Measurements from ENCODE around the gene BDH1. TPM values are rescaled to one million over a fixed set of nuclear protein-coding genes. Genes with fewer than 3 reads are reported as not detected.

The BDH1 gene
- total and polyA plus RNA-seq, 2 of the 13 experiments (the other 11 are each of a cell fraction or from before 2014, with no cell fraction given), result 21.2 to 71.9 TPM

DNA sequence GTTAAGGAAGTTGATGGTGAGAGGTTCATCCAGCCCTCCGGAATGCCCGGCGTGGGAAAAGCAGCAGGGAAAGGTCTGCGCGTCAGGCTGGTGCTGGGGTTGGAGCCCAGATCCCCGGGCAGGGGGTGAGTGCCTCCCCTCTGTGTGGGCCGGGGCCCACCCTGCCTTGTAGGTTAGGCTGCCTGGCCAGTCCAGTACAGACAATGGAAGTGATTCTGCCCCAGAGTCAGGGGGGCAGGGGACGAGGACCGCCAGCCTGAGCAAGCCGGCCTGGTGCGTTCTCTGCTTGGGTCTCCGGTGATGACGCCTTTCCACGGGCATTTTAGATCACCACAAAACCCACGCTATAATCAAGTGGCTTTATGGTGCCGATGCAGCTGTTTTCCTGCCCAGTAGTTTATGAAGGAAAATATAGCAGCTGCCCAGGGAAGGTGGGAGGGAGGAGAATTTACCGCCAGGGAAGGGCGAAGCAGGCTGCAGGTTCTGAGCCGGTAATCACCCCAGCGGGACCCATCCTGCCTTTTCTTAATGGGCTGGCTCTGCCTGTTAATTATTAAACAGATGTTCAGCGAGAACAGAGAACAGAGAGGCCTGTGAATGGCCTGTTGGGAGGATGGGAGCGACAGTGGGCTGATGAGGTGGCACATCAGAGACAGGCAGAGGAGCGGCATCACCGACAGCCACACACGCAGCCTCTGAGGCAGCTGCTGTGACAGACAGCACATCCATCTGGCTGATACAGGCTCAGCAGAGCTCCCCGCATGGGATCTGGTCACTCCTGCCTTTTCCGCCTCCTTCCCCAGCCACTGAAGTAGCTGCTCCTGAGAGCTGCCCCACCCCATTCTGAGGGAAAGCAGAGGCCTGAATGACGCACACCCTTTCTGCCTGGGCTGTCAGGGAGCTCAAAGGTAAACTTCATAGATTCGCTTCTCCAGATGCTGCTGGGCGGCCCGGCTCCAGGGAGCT, 35.2 kb downstream of the BDH1 start (continued):
- TF ChIP-seq ZNF282 (IDR thresholded peaks at IDR 0.05; ENCODE audit: partially characterized antibody) (no peak), ZNF879 (CRISPR knock-in tag; IDR thresholded peaks at IDR 0.05) (no peak), KDM2A (CRISPR knock-in tag; IDR thresholded peaks at IDR 0.05; ENCODE audit: borderline replicate concordance, low read depth) (peak; percentile 19; the same call in 1 of the 2 replicates), FOXP1 (IDR thresholded peaks at IDR 0.05) (no peak), FOXP1 (CRISPR knock-in tag; IDR thresholded peaks at IDR 0.05) (no peak), ZNF20 (CRISPR knock-in tag; IDR thresholded peaks at IDR 0.05) (no peak), ZNF225 (CRISPR knock-in tag; IDR thresholded peaks at IDR 0.05) (no peak), SP140L (CRISPR knock-in tag; IDR thresholded peaks at IDR 0.05; ENCODE audit: borderline replicate concordance) (no peak), ZNF3 (CRISPR knock-in tag; IDR thresholded peaks at IDR 0.05) (no peak), NFATC3 (CRISPR knock-in tag; IDR thresholded peaks at IDR 0.05) (no peak), ESRRA (CRISPR knock-in tag; IDR thresholded peaks at IDR 0.05; ENCODE audit: low read depth) (no peak), ZNF878 (CRISPR knock-in tag; IDR thresholded peaks at IDR 0.05) (no peak), ZNF431 (CRISPR knock-in tag; IDR thresholded peaks at IDR 0.05; ENCODE audit: borderline replicate concordance, low read depth) (no peak)
- TF ChIP-seq, protein P1, sequence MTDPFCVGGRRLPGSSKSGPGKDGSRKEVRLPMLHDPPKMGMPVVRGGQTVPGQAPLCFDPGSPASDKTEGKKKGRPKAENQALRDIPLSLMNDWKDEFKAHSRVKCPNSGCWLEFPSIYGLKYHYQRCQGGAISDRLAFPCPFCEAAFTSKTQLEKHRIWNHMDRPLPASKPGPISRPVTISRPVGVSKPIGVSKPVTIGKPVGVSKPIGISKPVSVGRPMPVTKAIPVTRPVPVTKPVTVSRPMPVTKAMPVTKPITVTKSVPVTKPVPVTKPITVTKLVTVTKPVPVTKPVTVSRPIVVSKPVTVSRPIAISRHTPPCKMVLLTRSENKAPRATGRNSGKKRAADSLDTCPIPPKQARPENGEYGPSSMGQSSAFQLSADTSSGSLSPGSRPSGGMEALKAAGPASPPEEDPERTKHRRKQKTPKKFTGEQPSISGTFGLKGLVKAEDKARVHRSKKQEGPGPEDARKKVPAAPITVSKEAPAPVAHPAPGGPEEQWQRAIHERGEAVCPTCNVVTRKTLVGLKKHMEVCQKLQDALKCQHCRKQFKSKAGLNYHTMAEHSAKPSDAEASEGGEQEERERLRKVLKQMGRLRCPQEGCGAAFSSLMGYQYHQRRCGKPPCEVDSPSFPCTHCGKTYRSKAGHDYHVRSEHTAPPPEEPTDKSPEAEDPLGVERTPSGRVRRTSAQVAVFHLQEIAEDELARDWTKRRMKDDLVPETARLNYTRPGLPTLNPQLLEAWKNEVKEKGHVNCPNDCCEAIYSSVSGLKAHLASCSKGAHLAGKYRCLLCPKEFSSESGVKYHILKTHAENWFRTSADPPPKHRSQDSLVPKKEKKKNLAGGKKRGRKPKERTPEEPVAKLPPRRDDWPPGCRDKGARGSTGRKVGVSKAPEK (CRISPR knock-in tag; IDR thresholded peaks at IDR 0.05; ENCODE audit: borderline replicate concordance), result no peak
- TF ChIP-seq, protein P2, sequence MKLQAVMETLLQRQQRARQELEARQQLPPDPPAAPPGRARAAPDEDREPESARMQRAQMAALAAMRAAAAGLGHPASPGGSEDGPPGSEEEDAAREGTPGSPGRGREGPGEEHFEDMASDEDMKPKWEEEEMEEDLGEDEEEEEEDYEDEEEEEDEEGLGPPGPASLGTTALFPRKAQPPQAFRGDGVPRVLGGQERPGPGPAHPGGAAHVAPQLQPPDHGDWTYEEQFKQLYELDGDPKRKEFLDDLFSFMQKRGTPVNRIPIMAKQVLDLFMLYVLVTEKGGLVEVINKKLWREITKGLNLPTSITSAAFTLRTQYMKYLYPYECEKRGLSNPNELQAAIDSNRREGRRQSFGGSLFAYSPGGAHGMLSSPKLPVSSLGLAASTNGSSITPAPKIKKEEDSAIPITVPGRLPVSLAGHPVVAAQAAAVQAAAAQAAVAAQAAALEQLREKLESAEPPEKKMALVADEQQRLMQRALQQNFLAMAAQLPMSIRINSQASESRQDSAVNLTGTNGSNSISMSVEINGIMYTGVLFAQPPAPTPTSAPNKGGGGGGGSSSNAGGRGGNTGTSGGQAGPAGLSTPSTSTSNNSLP (IDR thresholded peaks at IDR 0.05; ENCODE audit: low read depth, low read length), result no peak; the same call in 1 of the 2 replicates
- TF ChIP-seq, protein P3, sequence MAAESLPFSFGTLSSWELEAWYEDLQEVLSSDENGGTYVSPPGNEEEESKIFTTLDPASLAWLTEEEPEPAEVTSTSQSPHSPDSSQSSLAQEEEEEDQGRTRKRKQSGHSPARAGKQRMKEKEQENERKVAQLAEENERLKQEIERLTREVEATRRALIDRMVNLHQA (CRISPR knock-in tag; IDR thresholded peaks at IDR 0.05), result no peak
- TF ChIP-seq, protein P4, sequence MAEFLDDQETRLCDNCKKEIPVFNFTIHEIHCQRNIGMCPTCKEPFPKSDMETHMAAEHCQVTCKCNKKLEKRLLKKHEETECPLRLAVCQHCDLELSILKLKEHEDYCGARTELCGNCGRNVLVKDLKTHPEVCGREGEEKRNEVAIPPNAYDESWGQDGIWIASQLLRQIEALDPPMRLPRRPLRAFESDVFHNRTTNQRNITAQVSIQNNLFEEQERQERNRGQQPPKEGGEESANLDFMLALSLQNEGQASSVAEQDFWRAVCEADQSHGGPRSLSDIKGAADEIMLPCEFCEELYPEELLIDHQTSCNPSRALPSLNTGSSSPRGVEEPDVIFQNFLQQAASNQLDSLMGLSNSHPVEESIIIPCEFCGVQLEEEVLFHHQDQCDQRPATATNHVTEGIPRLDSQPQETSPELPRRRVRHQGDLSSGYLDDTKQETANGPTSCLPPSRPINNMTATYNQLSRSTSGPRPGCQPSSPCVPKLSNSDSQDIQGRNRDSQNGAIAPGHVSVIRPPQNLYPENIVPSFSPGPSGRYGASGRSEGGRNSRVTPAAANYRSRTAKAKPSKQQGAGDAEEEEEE (CRISPR knock-in tag; IDR thresholded peaks at IDR 0.05; ENCODE audit: borderline replicate concordance), result no peak
- TF ChIP-seq, protein P5, sequence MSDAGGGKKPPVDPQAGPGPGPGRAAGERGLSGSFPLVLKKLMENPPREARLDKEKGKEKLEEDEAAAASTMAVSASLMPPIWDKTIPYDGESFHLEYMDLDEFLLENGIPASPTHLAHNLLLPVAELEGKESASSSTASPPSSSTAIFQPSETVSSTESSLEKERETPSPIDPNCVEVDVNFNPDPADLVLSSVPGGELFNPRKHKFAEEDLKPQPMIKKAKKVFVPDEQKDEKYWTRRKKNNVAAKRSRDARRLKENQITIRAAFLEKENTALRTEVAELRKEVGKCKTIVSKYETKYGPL (CRISPR knock-in tag; IDR thresholded peaks at IDR 0.05), result no peak
- TF ChIP-seq, protein P6, sequence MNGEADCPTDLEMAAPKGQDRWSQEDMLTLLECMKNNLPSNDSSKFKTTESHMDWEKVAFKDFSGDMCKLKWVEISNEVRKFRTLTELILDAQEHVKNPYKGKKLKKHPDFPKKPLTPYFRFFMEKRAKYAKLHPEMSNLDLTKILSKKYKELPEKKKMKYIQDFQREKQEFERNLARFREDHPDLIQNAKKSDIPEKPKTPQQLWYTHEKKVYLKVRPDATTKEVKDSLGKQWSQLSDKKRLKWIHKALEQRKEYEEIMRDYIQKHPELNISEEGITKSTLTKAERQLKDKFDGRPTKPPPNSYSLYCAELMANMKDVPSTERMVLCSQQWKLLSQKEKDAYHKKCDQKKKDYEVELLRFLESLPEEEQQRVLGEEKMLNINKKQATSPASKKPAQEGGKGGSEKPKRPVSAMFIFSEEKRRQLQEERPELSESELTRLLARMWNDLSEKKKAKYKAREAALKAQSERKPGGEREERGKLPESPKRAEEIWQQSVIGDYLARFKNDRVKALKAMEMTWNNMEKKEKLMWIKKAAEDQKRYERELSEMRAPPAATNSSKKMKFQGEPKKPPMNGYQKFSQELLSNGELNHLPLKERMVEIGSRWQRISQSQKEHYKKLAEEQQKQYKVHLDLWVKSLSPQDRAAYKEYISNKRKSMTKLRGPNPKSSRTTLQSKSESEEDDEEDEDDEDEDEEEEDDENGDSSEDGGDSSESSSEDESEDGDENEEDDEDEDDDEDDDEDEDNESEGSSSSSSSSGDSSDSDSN (CRISPR knock-in tag; IDR thresholded peaks at IDR 0.05), result peak; percentile 55; the same call in 1 of the 2 replicates
